ENCODE measurements around the gene A3GALT2.

- TF ChIP-seq CTCF (conservative IDR thresholded peaks at IDR 0.05) (no peak), ZFX (IDR thresholded peaks at IDR 0.05) (no peak)
These were observed 62.9 kb downstream of the A3GALT2 start for GRCh38 chr1:33257772-33258712.
